Endothelial cell of umbilical vein (primary cell): ENCODE measurements around the gene HOXD8. TPM values are rescaled to one million over a fixed set of nuclear protein-coding genes. Genes with fewer than 3 reads are reported as not detected.
A peak's percentile ranks its signal among the peaks of the same experiment; 100 is the strongest.

ENCODE experiments used
- BruUV-seq: library from RNA; stranded (reverse); fragments of 400-500 nt; replicated peaks from 2 replicates; lab custom pipeline; 2021; lab: Mats Ljungman, UMichigan
- CTCF ChIA-PET: fragments of 300-600, 350-600 bp; sonication (Branson Sonifier 250); formaldehyde crosslinking; loops from one replicate; lab custom pipeline; 2021; ENCODE audit warnings: antibody characterized with exemption, inconsistent platforms; lab: Charles Lee
- POLR2A ChIA-PET: fragments of 300-600, 350-600 bp; sonication (Branson Sonifier 250); formaldehyde crosslinking; loops from one replicate; lab custom pipeline; 2021; ENCODE audit warnings: antibody characterized with exemption, inconsistent platforms; lab: Charles Lee
- DNase-seq: peaks from one replicate; pipeline ENCODE4 v3.0.0-alpha.2; 2011; ENCODE audit warnings: low read depth, low spot score
- FAIRE-seq: peaks from 2 replicates; lab custom pipeline; 2011; peaks lifted over from hg19 to GRCh38; lab: Jason Lieb, UNC
- H2AFZ ChIP-seq: 2 replicates; pipeline ENCODE4 v1.6.0; 2012; ENCODE audit warnings: low read depth, low read length, control low read depth, inconsistent platforms
- H3K27ac ChIP-seq: 2 replicates; pipeline ENCODE4 v1.5.1; 2011; ENCODE audit warnings: low read depth, mild to moderate bottlenecking, control low read depth, low read length, moderate library complexity; ENCODE audit not compliant: insufficient read depth
- H3K27me3 ChIP-seq, 2 experiments: 2 replicates each; pipeline versions ENCODE4 v1.6.0 to v1.6.1; 2011; ENCODE audit warnings: low read length in 2 of 2, mixed read lengths in 1 of 2; ENCODE audit not compliant: control insufficient read depth in 2 of 2, insufficient read depth in 2 of 2
- H3K36me3 ChIP-seq, 2 experiments: 2 replicates in 1 of 2; 3 replicates in 1 of 2; pipeline ENCODE4 v1.5.1; 2011; ENCODE audit warnings: low read length in 2 of 2, mild to moderate bottlenecking in 1 of 2, moderate library complexity in 1 of 2; ENCODE audit not compliant: control insufficient read depth in 2 of 2, insufficient read depth in 2 of 2; ENCODE audit errors: extremely low read depth in 1 of 2
- H3K4me1 ChIP-seq: 3 replicates; pipeline ENCODE4 v1.5.1; 2011; ENCODE audit warnings: mild to moderate bottlenecking, low read length; ENCODE audit not compliant: control insufficient read depth, insufficient read depth; ENCODE audit errors: extremely low read depth
- H3K4me2 ChIP-seq: 2 replicates; pipeline ENCODE4 v1.6.1; 2011; ENCODE audit warnings: low read length, control low read depth, mixed read lengths; ENCODE audit not compliant: insufficient read depth
- H3K4me3 ChIP-seq, 3 experiments: fragments of 200-600 bp in 1 of 3; sonication (generic), shearing (Covaris generic) in 1 of 3; replicated peaks in 1 of 3; 2 replicates each; pipeline ENCODE4 v1.5.1; 2011 to 2016; ENCODE audit warnings: control low read depth in 3 of 3, low read length in 3 of 3, mild to moderate bottlenecking in 2 of 3, inconsistent platforms in 1 of 3, low read depth in 1 of 3, moderate library complexity in 1 of 3; ENCODE audit not compliant: insufficient read depth in 1 of 3
- H3K79me2 ChIP-seq: 2 replicates; pipeline ENCODE4 v1.6.0; 2012; ENCODE audit warnings: low read length, inconsistent platforms; ENCODE audit not compliant: control insufficient read depth, insufficient read depth
- H3K9ac ChIP-seq: replicated peaks from 2 replicates; pipeline ENCODE3; 2011; ENCODE audit warnings: low read length, control low read depth; ENCODE audit not compliant: insufficient read depth; ENCODE audit errors: extremely low read depth
- H3K9me1 ChIP-seq: replicated peaks from 3 replicates; pipeline ENCODE4 v1.6.0; 2011; ENCODE audit warnings: mild to moderate bottlenecking, low read length; ENCODE audit not compliant: control insufficient read depth, insufficient read depth; ENCODE audit errors: extremely low read depth
- H3K9me3 ChIP-seq: replicated peaks from 2 replicates; pipeline ENCODE4 v1.5.1; 2012; ENCODE audit warnings: low read length, inconsistent platforms; ENCODE audit not compliant: control insufficient read depth, insufficient read depth
- H4K20me1 ChIP-seq: replicated peaks from 2 replicates; pipeline ENCODE3; 2011; ENCODE audit warnings: mild to moderate bottlenecking, low read length; ENCODE audit not compliant: control insufficient read depth, insufficient read depth; ENCODE audit errors: extremely low read depth
- CTCF ChIP-seq, 2 donors: IDR thresholded peaks; 1 replicate in 1 of 2; 2 replicates in 1 of 2; pipeline ENCODE4 v1.5.1; 2011; ENCODE audit warnings: low read length in 2 of 2, mild to moderate bottlenecking in 2 of 2, moderate library complexity in 2 of 2, control low read depth in 1 of 2, inconsistent platforms in 1 of 2, low read depth in 1 of 2; ENCODE audit not compliant: insufficient read depth in 1 of 2; ENCODE audit errors: extremely low read depth in 1 of 2
- EZH2 ChIP-seq: IDR thresholded peaks from 2 replicates; pipeline ENCODE4 v1.6.1; 2012; ENCODE audit warnings: borderline replicate concordance, low read depth, mild to moderate bottlenecking, moderate library complexity, low read length, inconsistent platforms; ENCODE audit not compliant: severe bottlenecking
- FOS ChIP-seq: IDR thresholded peaks from 2 replicates; pipeline ENCODE4 v1.6.1; 2011; ENCODE audit warnings: mild to moderate bottlenecking, low read length, moderate library complexity, borderline replicate concordance; ENCODE audit not compliant: insufficient read depth
- GATA2 ChIP-seq: IDR thresholded peaks from 2 replicates; pipeline ENCODE4 v1.7.0; 2011; ENCODE audit warnings: low read depth, mild to moderate bottlenecking, moderate library complexity, mixed read lengths, low read length; ENCODE audit not compliant: insufficient read length, insufficient read depth
- JUN ChIP-seq: IDR thresholded peaks from 2 replicates; pipeline ENCODE4 v1.6.1; 2011; ENCODE audit warnings: borderline replicate concordance, low read depth; ENCODE audit not compliant: insufficient read length, insufficient read depth
- MYC ChIP-seq: IDR thresholded peaks from one replicate; pipeline ENCODE4 v1.6.1; 2011; ENCODE audit warnings: mild to moderate bottlenecking, low read depth, low read length
- POLR2A ChIP-seq: IDR thresholded peaks from 2 replicates; pipeline ENCODE4 v1.6.1; 2012; ENCODE audit warnings: low read depth, mild to moderate bottlenecking, control low read depth, low read length
- POLR2AphosphoS5 ChIP-seq: IDR thresholded peaks from 2 replicates; pipeline ENCODE4 v1.6.1; 2012; ENCODE audit warnings: low read depth, mild to moderate bottlenecking, control low read depth, low read length, moderate library complexity; ENCODE audit not compliant: insufficient read depth
- dilution Hi-C: fragments of 300-500 bp; cut with MboI; formaldehyde crosslinking; loops from one replicate; pipeline ENCODE4 v1.15.0; 2019; ENCODE audit warnings: low sequenced_read_pairs; ENCODE audit not compliant: extremely low pct_ligation_motif_present
- intact Hi-C: fragments of 100-400 bp; cut with micrococcal nuclease; formaldehyde crosslinking; loops from one replicate; pipeline ENCODE4 v1.10.0; 2022
- polyA plus RNA-seq, 4 experiments: library from polyadenylated mRNA; depleted of rRNA in 3 of 4; stranded (reverse) in 3 of 4; unstranded in 1 of 4; fragments of >200 nt; gene quantifications; 2 replicates each; pipeline versions ENCODE4 v1.2.1 to v1.2.3, GENCODE V29; 2011 to 2012; ENCODE audit warnings: missing spikeins in 1 of 4
- total RNA-seq: library from RNA; stranded (reverse); gene quantifications from 2 replicates; pipeline ENCODE4 v1.2.3, GENCODE V29; 2021
- TF ChIP-seq, protein P1 (sequence below): IDR thresholded peaks from 2 replicates; pipeline ENCODE4 v1.6.1; 2011; ENCODE audit not compliant: insufficient read depth, insufficient read length

Gene HOXD8
- total and polyA plus RNA-seq, 2 donors (not counting 3 experiments of a cell fraction or from before 2014, with no cell fraction given), result 6.4 to 15.6 TPM

- no peak for DNase-seq
- H3K9me3 ChIP-seq, result no peaks in the 10 kb centered on the region
- H3K79me2 ChIP-seq, result no peaks in the 10 kb centered on the region
- H3K36me3 ChIP-seq, result no peaks in the 10 kb centered on the region
- H2AFZ ChIP-seq, result no peak overlapping the region
- no peaks in the 10 kb centered on the region for H3K9me1 ChIP-seq
- H3K4me2 ChIP-seq, result no peak overlapping the region
- no peak overlapping the region for H3K27ac ChIP-seq
- peaks cover 82 to 97% of the 10 kb centered on the region in 2 experiments for H3K27me3 ChIP-seq
- H3K9ac ChIP-seq, result no peak overlapping the region
- CTCF ChIA-PET, result interaction anchor here (0.6 to 2.8 kb wide), 10 partner anchors 8 to 719 kb away, joined by 3 to 19 read pairs (median 4); no protein-coding TSS in a partner anchor
- peaks cover 2% of the 10 kb centered on the region for H4K20me1 ChIP-seq
- no TSS peak for BruUV-seq
- POLR2A ChIA-PET, result no interaction called here
- H3K4me3 ChIP-seq, result no peak overlapping the region
- dilution Hi-C loops (no loop called here), intact Hi-C loops (loop anchor here (2.0 kb wide), 2 partner anchors 16 to 78 kb away; partner anchors contain the start of gene LNPK)
- no peak for FAIRE-seq
- H3K4me1 ChIP-seq, result no peaks in the 10 kb centered on the region
- TF ChIP-seq POLR2A (no peak), EZH2 (peak; percentile 98)
These were observed 48.7 kb upstream of the HOXD8 start for GRCh38 chr2:176080540-176081375.

DNA sequence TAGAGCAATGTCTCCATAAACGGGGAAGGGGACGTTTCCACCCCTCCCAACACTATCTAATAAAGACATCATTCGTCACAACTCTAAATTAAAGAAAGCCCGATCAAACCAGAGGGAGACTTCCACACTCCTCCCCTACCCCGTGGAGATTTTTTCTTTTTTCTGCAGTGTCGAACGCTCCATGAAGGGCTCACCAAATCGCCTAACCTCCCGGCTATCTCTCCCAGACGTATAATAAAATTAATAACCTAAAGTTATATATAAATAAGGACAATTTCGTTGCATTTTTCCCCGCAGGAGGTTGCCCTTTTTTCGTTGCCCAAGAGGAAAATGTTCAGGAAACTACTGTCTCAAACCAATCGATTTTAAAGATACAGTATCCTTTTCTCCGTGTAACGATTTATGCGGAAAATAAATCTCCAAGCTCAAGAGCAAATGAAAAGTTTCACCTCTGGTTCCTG lies 48.1 kb upstream of the HOXD8 start:
- TF ChIP-seq, protein P1, sequence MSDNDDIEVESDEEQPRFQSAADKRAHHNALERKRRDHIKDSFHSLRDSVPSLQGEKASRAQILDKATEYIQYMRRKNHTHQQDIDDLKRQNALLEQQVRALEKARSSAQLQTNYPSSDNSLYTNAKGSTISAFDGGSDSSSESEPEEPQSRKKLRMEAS, result no peak
- no peak for TF ChIP-seq FOS
- no peak for TF ChIP-seq JUN
- no peak for TF ChIP-seq GATA2
- no peak for TF ChIP-seq CTCF (IDR thresholded peaks at IDR 0.05; ENCODE audit: extremely low read depth in 1 of 2, insufficient read depth in 1 of 2, low read depth in 1 of 2, low read length in 2 of 2)
- no peak for TF ChIP-seq POLR2AphosphoS5
- no peak for TF ChIP-seq MYC
- no peak for TF ChIP-seq POLR2A
- no peak for TF ChIP-seq EZH2
- intact Hi-C loops (loop anchor here (2.0 kb wide), 2 partner anchors 15 to 79 kb away; partner anchors contain the start of gene LNPK), dilution Hi-C loops (no loop called here)
- POLR2A ChIA-PET, result no interaction called here
- Histone ChIP-seq H2AFZ (no peak overlapping the region), H3K9me1 (no peaks in the 10 kb centered on the region), H3K27ac (no peak overlapping the region), H3K4me2 (no peak overlapping the region), H3K9me3 (no peaks in the 10 kb centered on the region), H3K27me3 (peaks cover 84 to 97% of the 10 kb centered on the region in 2 experiments), H3K4me1 (no peaks in the 10 kb centered on the region), H3K4me3 (no peak overlapping the region), H3K36me3 (no peaks in the 10 kb centered on the region), H4K20me1 (peaks cover 2% of the 10 kb centered on the region), H3K79me2 (no peaks in the 10 kb centered on the region), H3K9ac (no peak overlapping the region)
- FAIRE-seq (no peak), DNase-seq (no peak)
- CTCF ChIA-PET, result interaction anchor here (1.1 to 2.8 kb wide), 6 partner anchors 15 to 392 kb away, joined by 3 to 19 read pairs (median 5); no protein-coding TSS in a partner anchor
- BruUV-seq, result no TSS peak
